Globus pallidus (tissue), 1 donor: ENCODE data around the gene HTRA1.
A peak's percentile ranks its signal among the peaks of the same experiment; 100 is the strongest.

Source experiments
- DNase-seq: peaks from one replicate; pipeline ENCODE4 v3.0.0-alpha.2; 2015; ENCODE audit warnings: low spot score

Gene HTRA1

DNA sequence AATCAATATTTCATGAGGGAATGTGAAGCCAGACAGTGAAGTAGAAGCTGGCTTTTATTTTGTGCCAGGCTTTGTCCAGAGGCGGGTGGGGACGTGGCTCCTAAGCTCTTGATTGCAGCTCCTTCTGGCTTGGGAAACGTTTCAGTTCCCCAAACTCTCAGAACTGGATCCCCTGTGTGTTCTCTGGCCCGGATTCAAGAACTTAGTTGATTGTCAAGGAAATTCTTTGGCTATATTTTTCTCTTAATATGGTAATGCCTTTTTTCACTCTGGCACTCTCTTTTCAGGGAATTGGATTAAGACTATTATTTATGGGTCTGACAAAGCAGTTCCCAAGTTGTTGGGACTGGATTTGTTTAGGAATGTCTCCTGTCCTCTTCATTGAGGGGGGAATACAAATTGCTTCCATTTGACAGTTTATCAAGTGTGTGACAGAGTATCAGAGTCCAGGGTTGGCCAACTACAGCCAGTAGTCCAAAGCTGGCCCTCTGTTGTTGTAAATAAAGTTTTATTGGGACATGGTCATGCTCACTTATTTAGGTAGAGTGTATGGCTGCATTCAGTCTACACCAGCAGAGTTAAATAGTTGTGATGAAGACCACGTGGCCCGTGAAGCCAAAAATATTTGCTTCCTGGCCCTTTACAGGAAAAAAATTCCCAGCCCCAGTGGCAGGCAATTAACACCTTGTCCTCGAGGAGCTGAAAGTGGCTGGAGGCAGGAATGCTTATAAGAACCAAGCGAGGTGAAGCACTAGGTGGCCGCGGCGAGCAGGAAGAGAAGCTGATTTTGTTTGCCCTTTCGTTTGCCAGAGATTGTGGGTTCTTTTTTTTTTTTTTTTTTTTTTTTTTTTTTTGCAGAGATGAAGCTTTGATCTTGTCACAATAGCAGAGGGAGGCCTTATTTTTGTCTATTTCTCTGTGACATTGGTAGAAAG is 34.3 kb downstream of the HTRA1 start:
- peak; percentile 38 for DNase-seq

DNA sequence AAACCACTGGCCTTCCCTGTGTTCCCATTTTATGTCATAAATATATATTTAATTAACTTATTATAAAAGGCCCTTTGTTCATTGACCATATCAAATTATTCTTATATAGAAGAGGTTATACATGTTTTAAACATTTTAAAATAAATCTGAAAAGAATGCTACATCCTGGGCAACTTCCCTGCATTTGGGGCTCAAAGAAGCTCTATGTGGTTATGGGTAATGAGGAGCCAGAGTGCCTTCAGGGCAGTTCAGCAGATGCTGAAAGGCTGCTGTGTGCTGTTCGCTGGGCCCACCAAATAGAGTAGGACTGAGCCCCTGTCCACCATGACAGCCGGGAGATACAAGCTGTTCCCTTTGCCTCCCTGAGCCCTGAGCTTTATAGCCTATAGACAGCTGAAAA is 35.9 kb downstream of the HTRA1 start:
- no peak for DNase-seq

DNA sequence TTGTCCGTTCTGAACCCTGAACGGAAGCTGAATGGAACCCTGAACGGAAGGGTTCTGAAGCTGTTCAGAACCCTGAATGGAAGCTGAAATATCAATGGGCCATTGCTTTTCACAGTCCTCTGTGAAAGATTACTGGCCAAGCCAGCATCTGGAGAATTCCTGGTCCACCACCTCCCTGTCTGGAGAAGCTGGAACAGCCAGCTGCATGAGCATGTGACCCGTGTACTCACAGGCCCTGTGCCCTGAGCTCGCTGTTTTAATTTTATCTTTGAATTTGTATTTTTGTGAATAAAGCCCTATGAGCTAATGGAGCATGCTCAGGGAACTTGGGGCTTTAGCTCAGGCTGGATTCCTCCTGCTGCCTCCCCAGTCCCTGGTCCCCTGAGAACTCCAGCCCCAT is 37.2 kb downstream of the HTRA1 start:
- peak; percentile 65 for DNase-seq

DNA sequence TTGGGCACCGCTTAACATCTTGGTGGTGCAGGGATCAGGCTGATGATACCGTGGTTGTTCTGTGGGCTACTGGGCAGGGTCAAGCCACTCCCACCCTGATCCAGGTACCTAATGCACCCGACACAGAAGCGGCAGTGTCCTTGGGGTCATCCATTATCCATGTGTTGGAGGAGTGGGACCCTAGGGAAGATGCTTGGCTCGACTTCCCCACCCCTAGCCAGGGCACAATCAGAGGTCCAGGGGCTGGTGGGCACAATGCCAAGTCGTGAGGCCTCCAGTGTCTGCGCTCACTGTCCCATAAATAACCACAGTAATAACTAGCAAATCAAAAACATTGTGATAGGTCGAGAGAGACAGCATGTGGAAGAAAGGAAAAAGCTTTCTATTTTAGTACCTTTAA is 37.7 kb downstream of the HTRA1 start:
- DNase-seq, result peak; percentile 26

DNA sequence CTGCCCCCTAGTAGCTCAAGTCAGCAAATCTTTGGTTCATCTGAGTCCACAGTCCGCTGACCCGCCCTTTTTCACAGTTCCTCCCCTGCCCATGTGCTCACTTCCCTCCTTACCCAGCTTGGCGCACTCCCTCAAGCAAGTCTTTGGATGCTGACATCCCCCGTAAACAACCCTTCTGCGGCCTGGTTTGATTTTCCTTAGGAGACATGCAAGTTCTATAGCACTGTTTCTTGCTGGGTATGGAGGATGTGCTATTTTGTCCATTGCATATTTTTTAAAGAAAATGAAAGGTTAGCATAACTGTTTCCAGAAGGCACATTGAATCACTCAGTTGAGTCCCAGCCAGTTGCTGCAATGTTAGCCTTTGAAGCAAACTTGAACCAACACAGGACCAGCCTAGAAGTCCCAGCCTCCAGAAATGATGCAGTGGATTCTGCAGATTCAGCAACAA is 38.2 kb downstream of the HTRA1 start:
- DNase-seq, result peak; percentile 70

DNA sequence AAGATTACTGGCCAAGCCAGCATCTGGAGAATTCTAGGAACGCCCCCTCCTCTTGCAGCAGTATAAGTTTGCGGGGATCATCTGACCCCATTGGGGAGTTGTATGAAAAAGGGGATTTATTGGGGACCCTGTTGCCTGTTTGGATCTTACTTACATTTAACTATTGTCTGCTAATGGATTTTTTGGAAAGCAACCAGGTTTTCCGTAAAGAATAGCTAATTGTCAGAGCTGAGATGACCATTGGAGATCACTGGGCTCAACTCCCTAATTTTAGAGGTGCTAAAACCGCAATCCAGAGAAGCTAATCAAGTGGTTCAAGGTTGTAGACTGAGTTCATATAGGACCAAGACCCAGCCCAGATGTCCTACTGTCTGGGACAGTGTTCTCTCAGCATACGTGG is 38.8 kb downstream of the HTRA1 start:
- peak; percentile 57 for DNase-seq

DNA sequence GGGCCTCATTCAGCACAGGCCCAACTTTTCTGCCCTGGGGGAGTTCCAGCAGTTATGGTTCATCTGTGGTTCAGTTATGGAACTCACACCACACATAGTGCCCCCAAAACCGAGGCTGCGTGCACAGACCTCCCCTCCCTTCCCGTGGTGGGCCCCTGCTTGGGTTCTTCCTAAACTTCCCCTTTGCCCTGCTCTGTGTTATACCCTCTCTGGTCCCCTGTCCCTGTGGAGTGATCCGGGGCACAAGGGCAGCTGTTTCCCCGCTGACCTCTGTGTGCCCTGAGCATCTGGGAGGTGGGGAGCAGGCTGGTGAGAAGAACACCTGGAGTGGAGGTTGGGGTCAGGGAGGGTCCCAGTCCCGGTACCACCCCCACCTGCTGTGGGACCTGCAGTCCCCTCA is 39.4 kb downstream of the HTRA1 start:
- DNase-seq, result no peak

DNA sequence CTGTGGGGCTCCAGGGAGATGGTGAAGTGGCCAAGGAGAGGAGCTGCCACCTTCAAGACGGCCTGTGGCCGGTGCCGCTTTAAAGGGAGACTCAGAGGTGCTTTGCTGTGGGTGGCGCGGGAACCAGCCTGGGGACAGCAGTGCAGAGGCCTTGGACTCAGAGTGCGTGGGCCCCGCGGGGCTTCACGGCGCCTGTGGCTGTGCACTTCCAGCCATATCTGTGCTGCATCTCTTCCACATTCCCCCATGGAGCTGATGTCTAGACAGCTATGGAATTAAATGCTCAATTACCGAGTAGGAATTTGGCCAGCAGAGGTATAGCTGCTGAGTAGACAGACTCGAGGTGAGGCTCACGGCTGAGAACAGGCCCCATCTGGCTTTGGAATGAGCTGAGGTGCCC is 41.7 kb downstream of the HTRA1 start:
- no peak for DNase-seq

DNA sequence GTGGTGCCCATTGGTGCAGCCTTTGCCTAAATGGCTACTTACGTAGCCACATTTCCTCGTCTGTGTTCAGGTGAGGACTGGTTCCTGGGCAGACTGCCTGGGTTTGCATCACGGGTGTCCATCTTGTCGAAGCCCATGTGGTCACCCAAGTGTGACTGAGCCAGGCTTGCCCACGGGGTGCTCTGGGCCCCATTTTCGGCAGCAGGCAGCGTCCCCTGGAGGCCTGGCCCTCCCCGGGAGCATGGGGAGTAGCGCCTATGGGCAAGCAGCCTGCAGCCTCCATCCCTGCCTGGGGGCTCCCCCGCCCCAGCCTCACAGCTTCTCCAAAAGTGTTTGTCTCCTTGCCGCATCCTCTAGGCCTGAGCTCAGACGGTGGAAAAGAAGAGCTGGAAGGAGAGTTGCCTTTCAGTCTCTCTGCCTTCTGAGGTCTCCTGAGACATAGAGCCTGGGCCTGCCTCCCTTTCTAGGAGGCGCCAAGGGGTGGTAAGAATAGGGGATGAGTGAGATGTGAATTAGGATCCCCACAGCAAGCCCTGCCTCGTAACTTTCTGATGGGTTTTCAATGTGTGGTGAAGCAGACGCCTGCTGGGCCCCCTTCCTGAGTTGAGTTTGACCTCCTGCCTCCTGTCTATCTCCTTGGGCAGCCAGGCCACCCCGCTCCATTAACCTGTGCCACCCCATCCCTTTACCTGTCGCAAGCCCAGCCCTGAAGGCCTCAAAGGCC is 42.7 kb downstream of the HTRA1 start:
- DNase-seq, result no peak

DNA sequence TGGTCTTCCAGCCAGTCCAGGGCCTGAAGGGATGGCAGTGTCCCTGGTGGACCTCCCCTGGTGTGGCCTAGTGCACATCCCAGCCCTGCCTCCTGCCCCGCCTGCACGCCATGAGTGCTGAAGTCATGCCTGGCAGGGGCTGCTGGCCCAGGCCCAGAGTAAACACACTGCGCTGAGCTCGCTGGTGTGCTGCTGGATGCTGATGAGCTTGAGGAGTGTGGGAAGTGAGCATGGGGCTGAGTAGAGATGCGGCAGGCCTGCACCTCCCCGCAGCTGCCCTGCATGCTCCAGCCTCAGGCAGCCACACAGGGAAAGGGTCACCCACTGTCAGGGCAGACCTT is 43.2 kb downstream of the HTRA1 start:
- DNase-seq, result peak; percentile 97

DNA sequence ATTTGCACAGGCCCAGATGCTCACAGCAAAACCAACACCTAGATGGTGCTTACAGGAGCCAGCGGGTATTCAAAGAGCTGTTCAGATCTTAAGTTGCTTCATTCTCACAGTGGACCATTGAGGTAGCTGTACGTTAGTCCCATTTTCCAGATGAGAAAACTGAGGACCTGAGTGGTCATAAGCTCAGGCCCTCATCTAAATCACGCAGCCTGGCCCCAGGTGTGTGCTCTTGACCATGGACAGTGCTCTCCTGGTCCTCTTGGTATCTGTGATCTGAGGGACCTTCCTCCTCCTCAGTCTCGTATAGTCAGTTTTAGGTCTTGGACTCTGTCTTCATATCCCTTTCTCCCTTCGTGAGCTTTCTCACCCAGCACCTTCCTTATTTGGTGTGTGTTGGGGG is 43.7 kb downstream of the HTRA1 start:
- no peak for DNase-seq

DNA sequence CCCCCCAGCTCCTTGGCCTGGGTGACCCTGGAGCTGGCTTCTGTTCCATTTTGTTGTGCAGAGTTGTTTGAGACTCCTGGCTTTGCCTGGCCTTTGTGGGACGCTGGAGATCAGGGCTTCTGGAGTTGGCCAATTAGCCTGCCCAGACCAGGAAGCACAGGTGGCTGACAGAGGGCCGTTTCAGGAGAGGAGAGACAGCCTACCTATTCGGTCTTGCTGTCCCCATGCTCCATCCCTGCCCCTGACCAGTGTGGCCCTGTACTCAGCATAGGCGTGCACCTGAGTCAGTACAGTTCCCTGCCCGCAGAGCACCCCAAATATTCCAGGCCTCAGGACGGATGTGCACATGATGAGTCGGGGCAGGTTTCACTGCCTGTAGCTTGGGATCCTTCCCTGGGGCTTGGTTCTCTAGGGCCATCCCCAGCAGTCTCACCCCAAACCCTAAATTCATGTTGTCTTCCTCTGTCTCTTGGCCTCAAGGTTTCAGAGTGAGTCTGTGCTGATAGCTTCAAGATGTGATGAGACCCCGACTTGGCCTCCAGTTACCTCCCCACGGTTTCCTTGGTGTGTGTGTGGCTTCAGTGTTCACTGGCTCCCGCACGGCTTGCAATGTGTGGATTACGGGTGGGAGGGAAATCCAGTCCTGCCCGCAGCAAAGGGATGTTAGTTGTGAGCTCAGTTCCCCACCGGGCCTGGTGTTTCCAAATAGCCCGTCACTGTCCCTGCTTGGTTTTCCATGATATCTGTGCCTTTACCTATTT is 44.7 kb downstream of the HTRA1 start:
- DNase-seq, result no peak

DNA sequence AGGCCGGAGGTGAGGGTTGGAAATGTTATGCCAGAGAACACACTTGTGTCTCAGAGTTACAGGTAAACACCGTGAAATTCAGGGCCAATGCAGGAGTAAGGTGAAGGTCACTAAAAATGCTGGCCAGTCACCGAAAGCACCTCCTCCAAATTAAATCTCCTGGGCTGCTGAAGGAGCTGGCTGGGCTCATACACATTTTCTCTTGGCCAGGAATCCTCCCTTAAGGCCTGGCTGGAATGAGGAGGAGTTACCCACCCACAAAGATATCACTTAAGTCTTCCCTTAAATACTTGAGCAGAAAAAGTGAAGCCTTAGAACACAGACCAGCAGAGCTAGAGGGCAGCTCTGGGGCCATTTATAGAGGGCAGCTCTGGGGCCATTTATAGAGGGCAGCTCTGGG is 46.3 kb downstream of the HTRA1 start:
- DNase-seq, result no peak

DNA sequence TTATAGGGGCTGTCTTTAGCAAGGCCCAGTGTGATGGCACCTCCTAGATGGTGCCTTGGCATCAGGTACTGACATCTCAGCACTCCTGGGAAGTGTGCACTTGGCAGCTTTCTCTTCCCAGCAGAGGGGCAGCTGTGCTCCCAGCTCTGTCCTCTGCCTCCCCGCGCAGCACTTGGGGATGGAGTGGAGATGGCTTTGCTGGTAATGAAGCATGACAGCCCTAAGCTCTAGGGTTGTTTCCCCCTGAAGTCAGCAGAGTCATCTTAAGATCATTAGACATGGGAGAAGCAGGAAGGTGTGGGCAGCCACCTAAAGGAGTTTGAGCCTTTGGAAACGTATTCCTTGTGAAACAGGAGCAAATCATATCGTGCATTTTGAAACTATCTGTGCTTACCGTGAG is 46.7 kb downstream of the HTRA1 start:
- no peak for DNase-seq

DNA sequence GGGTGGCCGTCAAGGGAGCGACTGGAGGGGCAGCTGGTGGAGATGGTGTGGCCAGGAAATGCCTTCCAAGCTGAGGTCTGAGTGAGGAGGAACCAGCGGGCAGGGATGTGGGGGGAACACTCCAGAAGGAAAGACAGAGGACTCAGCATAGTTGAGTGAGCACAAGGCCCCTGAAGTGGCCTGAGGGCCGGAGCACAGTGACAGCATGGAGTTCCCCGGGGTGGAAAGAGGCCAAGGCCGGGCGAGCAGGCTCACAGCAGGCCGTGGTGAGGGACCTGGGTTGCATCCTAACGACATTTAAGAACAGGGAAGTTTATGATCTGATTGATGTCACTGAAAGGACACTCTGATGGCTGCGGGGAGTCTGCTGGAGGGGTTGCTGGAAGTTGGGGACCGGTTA is 48.0 kb downstream of the HTRA1 start:
- DNase-seq, result no peak

DNA sequence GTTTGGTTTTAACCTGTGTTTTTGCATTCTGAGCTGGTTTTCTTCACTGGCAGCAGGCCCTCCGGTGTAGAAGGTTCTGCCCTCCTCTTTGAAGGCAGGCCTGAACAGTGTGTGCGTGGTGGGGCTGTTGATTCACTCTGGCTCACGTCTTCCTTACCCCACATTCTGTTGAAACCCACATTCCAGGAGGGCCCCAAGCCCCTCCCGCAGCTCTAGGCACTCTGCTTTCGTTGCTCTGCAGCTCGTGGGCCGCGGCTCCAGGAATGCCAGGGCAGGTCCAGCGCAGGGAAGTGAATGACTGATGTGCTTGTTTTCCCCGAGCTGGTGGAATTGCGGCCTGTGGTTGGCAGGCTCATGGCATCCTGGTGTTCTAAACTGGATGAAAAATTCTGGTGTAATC is 49.0 kb downstream of the HTRA1 start:
- no peak for DNase-seq

DNA sequence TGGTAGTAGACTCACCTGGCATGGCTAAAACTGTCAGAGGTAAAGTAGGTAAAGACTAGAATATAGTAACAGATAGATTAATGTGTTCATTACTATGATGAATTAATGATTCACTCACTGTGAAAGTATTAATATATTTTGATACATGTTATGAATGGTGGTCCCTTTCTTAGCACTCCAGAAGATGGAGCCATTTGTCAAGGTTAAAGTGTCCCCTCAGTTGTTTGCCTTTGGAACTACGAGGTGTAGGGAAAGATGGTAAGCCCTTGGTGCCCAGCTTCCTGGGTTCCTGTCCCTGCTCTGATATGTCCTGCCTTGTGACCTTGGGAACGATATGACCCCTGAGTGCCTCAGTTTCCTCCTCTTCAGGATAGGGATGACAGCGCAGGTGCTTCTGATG is 49.4 kb downstream of the HTRA1 start:
- DNase-seq, result no peak

DNA sequence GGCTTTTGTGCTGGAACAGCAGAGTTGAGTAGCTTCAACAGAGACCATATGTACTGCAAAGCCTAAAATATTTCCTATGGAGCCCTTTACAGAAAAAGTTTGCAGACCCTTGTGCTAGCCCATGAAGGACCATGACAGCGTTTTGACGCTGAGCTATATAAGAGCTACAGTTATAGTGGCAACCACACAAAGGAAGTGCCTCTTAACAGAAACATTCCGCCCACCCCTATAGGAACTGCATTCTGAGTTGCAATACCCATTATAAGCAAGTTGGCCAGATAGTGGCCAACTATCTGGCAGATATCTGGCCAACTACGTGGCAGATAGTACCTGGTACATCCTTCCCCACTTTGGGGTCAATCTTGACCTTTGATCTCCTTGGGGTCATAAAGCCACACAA is 51.7 kb downstream of the HTRA1 start:
- no peak for DNase-seq

DNA sequence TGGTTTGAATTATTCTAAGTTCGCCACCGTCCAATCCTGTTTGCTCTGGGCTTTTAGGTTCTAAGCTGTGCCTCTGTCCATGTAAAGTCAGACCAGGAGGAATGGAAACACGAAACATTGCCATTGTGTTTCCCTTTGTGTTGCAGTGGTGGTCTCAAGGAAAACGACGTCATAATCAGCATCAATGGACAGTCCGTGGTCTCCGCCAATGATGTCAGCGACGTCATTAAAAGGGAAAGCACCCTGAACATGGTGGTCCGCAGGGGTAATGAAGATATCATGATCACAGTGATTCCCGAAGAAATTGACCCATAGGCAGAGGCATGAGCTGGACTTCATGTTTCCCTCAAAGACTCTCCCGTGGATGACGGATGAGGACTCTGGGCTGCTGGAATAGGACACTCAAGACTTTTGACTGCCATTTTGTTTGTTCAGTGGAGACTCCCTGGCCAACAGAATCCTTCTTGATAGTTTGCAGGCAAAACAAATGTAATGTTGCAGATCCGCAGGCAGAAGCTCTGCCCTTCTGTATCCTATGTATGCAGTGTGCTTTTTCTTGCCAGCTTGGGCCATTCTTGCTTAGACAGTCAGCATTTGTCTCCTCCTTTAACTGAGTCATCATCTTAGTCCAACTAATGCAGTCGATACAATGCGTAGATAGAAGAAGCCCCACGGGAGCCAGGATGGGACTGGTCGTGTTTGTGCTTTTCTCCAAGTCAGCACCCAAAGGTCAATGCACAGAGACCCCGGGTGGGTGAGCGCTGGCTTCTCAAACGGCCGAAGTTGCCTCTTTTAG is 52.9 kb downstream of the HTRA1 start:
- DNase-seq, result no peak

DNA sequence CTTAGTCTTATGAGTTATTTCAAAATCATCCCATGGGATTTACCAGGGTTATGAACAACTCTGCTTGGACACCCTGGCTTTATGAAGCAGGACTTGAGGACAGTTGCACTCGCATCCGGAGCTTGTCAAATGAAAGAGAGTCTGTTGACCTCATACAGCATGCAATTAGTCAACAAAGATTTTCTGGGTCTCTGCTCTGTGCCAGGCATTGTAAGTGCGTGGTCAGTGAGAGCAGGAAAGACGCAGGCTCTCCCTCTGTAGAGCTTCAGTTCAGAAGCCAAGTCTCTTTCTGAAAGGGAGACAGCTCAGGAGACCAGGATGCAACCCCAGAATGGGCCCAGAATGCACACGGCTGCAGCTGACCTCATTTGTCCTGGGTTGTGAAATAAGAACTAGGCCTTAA is 53.7 kb downstream of the HTRA1 start:
- peak; percentile 62 for DNase-seq

DNA sequence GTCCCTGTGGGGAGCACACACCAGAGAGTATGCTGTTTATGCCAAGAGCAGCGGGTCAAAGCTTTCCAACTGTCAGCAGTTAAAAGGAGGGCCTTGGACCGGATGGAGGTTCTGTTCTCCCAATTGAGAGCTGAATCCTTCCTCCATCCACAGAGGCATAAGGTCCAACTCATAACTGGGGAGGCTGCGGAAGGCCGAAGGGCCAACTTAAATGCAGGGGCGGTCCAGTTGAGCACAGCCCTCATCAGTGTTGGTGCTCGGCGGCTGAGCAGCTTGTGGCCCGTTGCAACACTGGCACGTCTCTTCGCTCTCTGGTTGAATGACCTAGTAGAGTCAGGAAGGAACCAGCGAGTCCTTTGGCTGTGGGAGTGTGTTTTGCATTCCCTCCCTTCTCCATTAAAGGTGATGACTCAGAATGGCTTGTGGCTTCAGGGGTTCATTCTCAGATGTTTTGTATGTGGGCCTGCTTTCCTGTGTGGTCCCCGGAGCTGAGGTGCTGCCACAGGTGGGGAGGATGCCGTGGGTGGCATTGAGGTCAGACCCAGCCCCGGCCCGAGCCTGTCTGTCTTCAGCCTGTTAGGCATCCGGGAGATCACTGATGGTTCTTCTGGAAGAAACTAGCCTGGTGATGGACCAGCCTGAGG is 54.4 kb downstream of the HTRA1 start:
- no peak for DNase-seq
